GF-D8 (cell line): ENCODE data around the gene TBL3.
"Not testable (repeated sequence)": the region's sequence is repeated elsewhere in the genome, so short reads cannot be mapped to it uniquely, and the experiment has no call there.

Experiments
- DNase-seq: peaks from one replicate; lab custom pipeline; 2025; lab: John Stamatoyannopoulos, UW

TBL3 gene

DNA sequence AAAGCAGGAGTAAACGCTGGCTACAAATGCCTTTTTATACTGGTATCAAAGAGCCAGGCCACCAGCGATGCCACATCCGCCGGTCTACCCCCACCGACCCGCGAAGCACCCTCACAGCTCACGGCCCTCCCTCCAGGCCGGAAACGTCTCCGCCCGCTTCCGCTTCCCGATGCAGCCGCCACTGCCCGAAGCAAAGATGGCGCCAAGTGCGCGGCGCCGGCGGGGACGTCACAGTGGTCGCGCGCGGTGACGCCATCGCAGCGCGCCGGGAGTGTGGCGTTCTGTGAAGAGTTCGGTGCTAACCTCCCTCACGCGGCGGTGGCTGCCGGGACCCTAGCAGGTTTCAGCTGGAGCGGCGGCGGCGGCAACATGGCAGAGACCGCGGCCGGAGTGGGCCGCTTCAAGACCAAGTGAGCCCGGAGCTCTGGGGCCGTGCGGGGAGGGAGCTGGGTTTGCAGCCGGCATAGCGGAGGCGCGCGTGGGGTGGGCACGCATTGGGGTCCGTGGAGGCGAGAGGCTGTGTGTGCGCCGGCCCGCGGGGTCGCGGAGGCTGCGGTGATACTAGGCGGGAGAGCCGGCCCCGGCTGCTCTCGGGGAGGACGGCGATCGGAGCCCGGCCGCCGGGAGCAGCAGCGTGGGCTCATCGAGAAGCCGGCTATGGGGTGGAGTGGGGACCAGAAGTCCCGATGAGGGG, at the start of gene TBL3:
Gene TBL3 (plus strand): TSS at position 258 of the 694 bp plus-strand sequence. CDS start 112 bp downstream, at position 370.
- peak; percentile 80 for DNase-seq

- DNase-seq = no peak
Observed at GRCh38 chr16:1922357-1922756, 49.5 kb upstream of the TBL3 start.

DNA sequence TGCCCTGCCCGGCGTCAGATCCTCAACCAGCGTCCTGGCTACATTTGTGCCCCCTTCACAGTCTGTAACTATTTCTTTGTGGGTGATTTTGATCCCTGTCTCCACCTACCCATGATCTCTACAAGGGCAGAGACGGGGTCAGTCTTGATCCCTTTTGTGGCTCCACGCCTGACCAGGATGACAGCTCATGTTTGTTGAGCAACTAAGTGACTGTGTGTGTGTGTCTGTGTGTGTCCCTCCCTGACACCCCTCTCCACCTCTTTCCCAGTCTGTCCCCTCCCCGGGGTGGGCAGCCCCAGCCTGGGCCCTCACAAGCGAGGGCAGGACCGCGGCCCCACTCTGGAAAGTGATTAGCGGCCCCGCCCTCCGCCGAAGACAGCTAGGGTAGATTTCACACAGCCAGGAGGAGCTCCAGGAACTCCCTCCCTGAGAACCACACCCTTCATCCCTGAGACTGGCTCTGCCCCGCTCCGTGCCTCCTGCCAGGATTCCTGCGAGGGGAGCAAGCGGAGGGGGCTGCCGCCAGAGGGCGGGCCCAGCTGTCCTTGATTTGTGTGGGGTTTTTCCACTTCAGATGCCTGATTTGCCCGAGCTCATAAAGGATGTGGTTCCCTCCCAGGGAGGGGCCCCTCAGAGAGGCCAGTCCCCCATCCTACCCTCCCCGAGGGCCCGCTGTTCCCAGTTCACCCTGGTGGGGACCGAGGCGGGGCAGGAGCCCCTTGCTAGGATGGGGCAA, 48.4 kb upstream of the TBL3 start:
- DNase-seq = no peak

DNA sequence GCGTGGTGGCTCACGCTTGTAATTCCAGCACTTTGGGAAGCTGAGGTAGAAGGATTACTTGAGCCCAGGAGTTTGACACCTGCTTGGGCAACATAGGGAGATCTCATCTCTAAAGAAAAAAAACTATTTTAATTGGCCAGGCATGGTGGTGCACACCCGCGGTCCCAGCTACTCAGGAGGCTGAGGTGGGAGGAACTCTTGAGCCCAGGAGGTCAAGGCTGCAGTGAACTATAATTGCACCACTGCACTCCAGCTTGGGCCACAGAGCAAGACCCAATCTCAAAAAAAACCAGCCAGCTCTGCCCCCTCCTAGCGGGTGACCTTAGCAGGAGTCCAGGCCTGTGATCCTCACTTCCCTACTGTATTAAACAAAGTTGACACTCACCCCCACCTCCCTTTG, 47.8 kb upstream of the TBL3 start:
- no peak for DNase-seq

- no peak for DNase-seq
Observed at GRCh38 chr16:1926271-1926670, 45.6 kb upstream of the TBL3 start.

GRCh38 chr16:1929105-1929504, 42.7 kb upstream of the TBL3 start:
- DNase-seq = no peak

DNA sequence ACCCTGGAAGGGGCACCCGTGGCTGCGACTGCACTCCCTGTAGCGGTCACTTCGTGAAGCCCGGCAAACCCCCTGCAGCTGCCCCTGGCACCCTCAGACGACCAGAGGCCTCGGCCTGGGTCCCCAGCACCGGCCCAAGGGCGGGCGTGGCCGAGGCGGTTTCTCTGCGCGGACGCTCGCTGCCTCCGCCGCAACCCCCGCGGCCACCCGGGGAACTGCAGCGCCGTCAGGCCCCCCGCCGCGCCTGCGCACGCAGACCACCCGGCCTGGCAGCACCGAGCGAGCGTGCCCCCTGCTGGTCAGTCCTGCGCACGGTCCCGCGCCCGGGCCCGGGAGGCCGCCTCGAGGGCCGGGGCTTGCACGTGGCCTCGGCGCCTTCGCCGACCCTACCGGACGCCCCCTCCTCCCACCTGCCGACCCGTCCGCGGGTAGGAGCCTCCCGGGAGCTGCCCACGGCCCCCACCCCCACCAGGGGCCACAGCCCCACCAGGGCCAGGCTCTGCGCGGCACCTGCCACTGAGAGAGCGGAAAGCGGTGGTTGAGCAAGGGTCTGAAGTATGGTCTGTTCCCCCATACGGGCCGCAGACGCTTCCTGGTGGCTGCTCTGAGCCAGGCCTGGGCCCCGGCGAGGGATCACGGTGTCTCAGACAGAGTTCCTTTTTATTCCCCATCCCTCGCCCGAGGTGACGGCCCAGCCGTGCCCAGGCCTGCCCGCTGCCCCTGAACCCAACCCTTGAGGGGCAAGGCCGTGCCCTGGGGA, 42.1 kb upstream of the TBL3 start:
- peak; percentile 79 for DNase-seq

DNA sequence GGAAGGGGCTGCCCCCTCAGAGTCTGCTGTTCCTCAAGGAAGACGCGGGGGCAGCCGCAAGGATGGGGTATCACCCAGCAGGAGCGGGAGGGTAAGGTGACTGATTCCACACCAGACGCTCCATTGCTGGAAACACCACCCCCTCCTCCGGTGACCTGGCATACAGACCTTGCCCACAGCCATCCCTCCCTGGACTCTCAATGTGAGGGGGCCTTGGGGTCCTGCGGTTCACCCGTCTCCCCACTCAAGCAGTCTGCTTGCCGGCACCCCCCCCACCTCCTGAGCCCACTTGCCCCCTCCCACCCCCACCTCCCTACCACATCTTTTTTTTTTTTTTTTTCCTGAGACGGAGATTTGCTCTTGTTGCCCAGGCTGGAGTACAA, 41.5 kb upstream of the TBL3 start:
- DNase-seq = no peak

DNA sequence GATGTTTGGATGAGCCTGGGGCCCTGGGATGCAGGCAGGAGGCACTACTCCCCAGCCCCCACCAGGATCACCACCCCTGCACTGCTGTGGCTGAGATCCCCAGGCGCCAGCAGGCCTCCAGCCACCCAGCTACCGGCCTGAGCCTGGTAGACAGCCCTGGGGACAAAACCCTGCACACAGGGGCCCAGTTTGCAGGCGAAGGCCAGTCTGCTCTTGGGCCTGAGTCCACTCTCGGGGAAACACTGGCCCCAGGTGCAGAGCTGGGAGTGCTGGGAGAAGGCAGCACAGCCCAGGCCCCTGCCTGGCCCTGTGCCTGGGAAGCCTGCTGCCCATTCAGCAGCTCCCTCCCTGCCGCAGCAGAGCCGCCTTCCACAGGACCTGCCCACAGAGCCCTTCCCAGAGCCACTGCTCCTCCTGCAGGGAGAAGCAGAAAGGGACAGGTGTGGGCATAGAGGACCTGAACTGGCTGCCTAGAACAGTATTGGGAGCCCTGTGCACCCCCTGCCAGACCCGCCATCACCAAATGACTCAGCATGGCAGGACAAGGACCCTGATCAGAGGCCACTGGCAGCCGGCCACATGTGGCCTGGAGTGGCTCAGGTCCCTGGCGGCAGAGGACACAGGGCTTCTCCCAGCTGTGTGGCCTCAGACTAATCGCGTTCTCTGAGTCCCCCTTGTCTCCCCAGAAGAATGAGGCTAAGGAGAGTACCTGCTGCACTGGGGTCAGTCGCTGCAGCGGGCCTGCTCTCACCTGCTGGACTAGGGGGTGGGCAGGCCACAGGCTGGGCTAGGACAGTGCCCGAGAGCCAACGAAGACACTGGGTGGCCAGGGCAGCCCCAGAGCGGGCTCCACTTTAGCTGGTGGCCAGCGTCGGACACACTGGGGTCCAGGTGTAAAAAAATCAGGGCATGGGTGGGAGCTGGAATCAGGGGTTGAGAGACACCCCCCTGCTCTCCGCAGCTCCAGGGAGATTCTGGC, 39.5 kb upstream of the TBL3 start:
- DNase-seq = no peak

- no peak for DNase-seq
Observed at GRCh38 chr16:1933097-1933661, 38.7 kb upstream of the TBL3 start.

DNA sequence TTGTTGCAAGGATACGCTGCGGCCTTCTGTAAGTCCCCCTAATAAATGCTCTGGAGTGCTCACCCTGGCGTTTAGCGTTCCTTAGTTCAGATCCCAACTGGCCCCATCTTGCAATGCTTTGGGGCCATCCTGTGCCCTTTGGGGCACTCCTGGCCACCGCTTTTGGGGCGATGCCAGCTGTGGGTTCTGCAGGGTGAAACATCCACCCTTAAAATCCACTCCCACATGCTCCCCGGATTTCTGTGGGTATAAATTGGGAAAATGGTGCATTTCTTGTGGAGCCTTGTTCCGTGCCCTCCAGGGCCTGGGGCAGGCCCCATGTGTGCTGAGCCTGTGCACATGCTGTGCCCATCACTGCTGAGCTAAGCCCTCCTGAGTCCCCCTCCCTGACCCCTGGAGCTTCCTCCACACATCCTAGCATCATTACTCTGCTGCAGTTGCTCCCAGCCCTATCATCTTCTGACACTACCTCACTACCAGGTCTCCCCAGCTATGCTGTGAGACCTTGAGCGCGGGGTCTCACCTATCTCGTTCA, 34.8 kb upstream of the TBL3 start:
- no peak for DNase-seq

DNA sequence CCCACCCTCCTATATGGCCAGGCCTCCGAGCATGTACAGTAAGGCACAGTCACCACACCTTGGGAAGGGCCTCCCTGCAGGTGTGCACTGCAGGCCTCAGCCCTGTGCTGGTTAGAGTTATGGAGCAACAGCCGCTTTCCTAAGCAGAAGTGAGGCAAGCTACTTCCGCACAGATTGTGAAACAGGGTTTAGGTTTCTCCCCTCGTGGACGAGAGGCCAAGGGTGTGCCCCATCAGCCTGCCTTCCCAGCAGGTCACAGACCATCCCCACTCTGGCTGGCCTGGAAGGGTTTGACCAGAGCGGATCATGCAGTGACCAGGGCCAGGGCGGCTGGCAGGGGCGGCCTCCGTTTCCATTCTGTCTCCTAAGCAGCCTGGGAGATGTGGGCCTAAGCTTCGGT, 33.5 kb upstream of the TBL3 start:
- peak; percentile 74 for DNase-seq

DNA sequence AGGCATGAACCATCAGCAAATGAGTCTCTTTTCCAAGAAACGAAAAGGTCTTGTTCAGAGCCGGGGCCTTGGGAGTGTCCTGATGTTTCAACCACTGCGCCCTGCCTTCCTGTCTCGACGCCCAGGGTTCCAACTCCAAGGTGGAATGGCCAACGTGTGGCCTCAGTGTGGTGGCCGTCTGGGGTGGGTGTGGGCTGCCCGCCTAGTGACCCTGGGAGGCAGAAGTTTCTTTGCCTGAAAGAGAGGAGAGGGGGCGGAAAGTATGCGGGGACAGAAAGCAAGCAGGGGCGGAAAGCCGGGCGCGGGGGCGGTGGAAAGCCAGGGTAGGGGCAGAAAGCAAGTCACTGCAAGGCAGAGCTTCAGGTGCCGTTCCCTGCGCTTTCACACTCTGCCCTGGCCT, 32.9 kb upstream of the TBL3 start:
- DNase-seq = no peak

- not testable (repeated sequence) for DNase-seq
Observed at GRCh38 chr16:1939833-1940232, 32.0 kb upstream of the TBL3 start.

DNA sequence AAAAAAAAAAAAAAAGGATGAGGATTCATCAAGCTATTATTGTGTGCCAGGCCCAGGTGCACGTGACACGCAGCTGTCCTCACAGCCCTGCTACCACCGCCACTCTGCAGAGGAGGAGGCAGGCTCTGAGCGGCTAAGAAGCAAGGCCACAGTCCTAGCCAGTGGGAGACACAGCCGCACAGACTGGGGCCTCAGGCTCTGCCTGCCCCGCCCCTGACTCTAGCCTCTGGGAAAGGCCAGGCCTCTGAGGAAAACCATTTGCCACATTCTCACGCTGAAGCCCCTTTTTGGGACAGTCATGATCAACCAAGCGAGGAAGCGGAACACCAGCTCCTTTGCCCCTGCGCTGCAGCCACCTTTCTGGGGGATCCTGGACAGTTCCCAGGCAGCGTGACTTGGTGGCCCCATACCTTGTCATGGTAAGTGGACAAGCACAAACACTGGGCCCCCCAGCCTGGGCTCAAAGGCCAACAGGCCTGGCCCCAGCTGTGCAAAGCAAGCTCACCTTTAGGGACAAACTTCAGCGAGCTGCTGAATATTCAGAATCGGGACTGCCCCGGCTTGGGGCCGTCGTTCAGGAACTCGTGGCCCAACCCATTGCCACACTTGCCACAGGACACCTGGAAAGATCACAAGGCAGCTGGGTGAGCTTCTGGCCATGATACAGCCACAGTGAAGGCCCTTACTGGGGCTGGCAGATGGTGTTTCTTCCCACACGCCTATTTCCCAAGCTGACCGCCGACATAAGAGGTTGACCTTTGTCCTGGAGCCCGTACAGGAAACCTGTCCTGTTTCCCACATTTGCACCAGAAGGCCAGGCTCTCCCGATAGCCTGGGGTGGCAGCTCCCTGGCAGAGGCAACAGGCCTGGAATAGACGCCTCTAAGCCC, 31.3 kb upstream of the TBL3 start:
- peak; percentile 91 for DNase-seq

DNA sequence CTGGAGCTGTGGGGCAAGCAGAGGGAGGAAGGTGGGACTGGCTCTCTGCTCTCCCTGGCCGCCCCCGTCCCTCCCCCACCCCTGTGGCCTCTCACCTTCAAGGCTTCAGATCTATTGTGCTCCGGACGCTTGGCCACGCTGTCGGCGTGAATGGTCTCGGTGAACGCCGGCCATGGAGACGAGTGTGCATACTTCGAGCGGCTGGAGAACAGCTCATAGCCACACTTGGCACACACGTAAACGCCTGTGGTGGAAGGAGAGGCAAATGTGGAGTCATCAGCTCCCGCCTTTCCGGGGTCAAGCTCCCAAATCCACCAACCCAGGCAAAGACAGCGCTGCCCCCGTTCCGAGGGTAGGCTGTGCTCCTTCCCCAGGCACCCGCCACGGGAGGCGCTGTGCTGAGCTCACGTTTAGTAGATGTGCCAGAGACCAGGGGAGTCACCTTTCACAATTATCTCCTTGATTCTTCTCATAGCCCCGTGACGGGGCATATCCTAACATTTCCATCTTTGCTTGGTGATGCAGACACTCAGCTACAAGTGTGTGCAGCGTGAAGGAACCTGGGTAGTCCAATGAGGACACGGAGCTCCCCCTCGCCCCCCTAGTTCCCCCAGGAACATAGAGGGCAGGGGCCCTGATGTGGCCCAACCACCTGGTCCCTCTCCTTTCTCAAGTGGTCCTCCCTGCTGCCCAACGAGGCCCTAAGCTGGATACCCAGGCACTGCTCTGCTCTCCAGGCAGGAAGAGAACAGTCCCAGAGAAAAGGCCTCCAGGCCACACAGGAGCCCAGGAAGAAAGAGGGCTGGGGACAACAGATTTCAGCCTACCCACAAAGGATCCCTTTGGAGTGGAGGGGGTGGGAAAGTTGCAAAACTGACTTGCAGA, 30.4 kb upstream of the TBL3 start:
- DNase-seq = peak; percentile 41

- peak; percentile 86 for DNase-seq
Observed at GRCh38 chr16:1942047-1942809, 29.6 kb upstream of the TBL3 start.
